IPS-20b (cell line): ENCODE results near the gene SEMA3B.
"Not testable (repeated sequence)": the region's sequence is repeated elsewhere in the genome, so short reads cannot be mapped to it uniquely, and the experiment has no call there.

Experiments
- H3K27ac ChIP-seq: one replicate; pipeline ENCODE4 v1.5.1; 2013; ENCODE audit warnings: low read length
- H3K27me3 ChIP-seq: 2 replicates; pipeline ENCODE4 v1.6.1; 2013; ENCODE audit warnings: mild to moderate bottlenecking, low read length, inconsistent platforms; ENCODE audit not compliant: insufficient read depth
- H3K36me3 ChIP-seq: 2 replicates; pipeline ENCODE4 v1.6.1; 2013; ENCODE audit warnings: low read depth, mild to moderate bottlenecking, inconsistent platforms, low read length, moderate library complexity; ENCODE audit not compliant: insufficient read depth
- H3K4me1 ChIP-seq: 2 replicates; pipeline ENCODE4 v1.6.1; 2013; ENCODE audit warnings: mild to moderate bottlenecking, control low read depth, inconsistent platforms, low read length, moderate library complexity; ENCODE audit not compliant: insufficient read depth
- H3K4me3 ChIP-seq: 2 replicates; pipeline ENCODE4 v1.5.1; 2013; ENCODE audit warnings: mild to moderate bottlenecking, low read length, inconsistent platforms
- H3K9ac ChIP-seq: 2 replicates; pipeline ENCODE4 v1.6.1; 2013; ENCODE audit warnings: low read depth, mild to moderate bottlenecking, inconsistent platforms, low read length, moderate library complexity
- H3K9me3 ChIP-seq: 2 replicates; pipeline ENCODE4 v1.6.1; 2013; ENCODE audit warnings: mild to moderate bottlenecking, low read depth, low read length, inconsistent platforms; ENCODE audit not compliant: insufficient read depth

Gene SEMA3B

GRCh38 chr3:50275996-50276761 is 7.2 kb downstream of the SEMA3B start:
- H3K36me3 ChIP-seq: no peaks in the 10 kb centered on the region

GRCh38 chr3:50276762-50277101 is 7.8 kb downstream of the SEMA3B start:
- H3K4me3 ChIP-seq: no peak overlapping the region
- no peaks in the 10 kb centered on the region for H3K36me3 ChIP-seq
- no peaks in the 10 kb centered on the region for H3K9me3 ChIP-seq
- no peak overlapping the region for H3K9ac ChIP-seq
- H3K4me1 ChIP-seq: no peaks in the 10 kb centered on the region
- no peak overlapping the region for H3K27ac ChIP-seq
- H3K27me3 ChIP-seq: peaks cover 52% of the 10 kb centered on the region

More at GRCh38 chr3:50275996-50276761, 7.2 kb downstream of the SEMA3B start:
- Histone ChIP-seq H3K9me3 (no peaks in the 10 kb centered on the region), H3K4me3 (no peak overlapping the region), H3K4me1 (no peaks in the 10 kb centered on the region), H3K27me3 (peaks cover 52% of the 10 kb centered on the region), H3K27ac (no peak overlapping the region), H3K9ac (no peak overlapping the region)

GRCh38 chr3:50278123-50278879 is 9.4 kb downstream of the SEMA3B start:
- Histone ChIP-seq H3K4me1 (no peaks in the 10 kb centered on the region), H3K9ac (no peak overlapping the region), H3K4me3 (no peak overlapping the region), H3K9me3 (no peaks in the 10 kb centered on the region), H3K27me3 (peaks cover 48% of the 10 kb centered on the region), H3K36me3 (no peaks in the 10 kb centered on the region), H3K27ac (no peak overlapping the region)

GRCh38 chr3:50278880-50279224 is 9.9 kb downstream of the SEMA3B start, which contains the start of gene LSMEM2:
Gene LSMEM2 (plus strand): TSS chr3:50279087. CDS start chr3:50279114, 27 bp downstream.
- Histone ChIP-seq H3K27me3 (peaks cover 42% of the 10 kb centered on the region), H3K36me3 (no peaks in the 10 kb centered on the region), H3K27ac (no peak within 1 kb of the TSS), H3K4me3 (no peak within 1 kb of the TSS), H3K4me1 (no peaks in the 10 kb centered on the region), H3K9me3 (no peaks in the 10 kb centered on the region), H3K9ac (no peak within 1 kb of the TSS)

GRCh38 chr3:50279255-50280016 is 10.5 kb downstream of the SEMA3B start:
- H3K27ac ChIP-seq: no peak overlapping the region
- no peaks in the 10 kb centered on the region for H3K4me1 ChIP-seq
- no peaks in the 10 kb centered on the region for H3K36me3 ChIP-seq
- H3K4me3 ChIP-seq: no peak overlapping the region
- no peaks in the 10 kb centered on the region for H3K9me3 ChIP-seq
- peaks cover 36% of the 10 kb centered on the region for H3K27me3 ChIP-seq
- no peak overlapping the region for H3K9ac ChIP-seq

GRCh38 chr3:50284121-50284520 is 15.2 kb downstream of the SEMA3B start:
- not testable (repeated sequence) for H3K27ac ChIP-seq, H3K9ac ChIP-seq, H3K9me3 ChIP-seq, H3K4me3 ChIP-seq, H3K27me3 ChIP-seq, H3K4me1 ChIP-seq
- H3K36me3 ChIP-seq: peaks cover 27% of the 10 kb centered on the region

- Histone ChIP-seq H3K4me1 (no peaks in the 10 kb centered on the region), H3K9ac (no peak overlapping the region), H3K27ac (no peak overlapping the region), H3K9me3 (no peaks in the 10 kb centered on the region), H3K27me3 (no peaks in the 10 kb centered on the region), H3K4me3 (no peak overlapping the region), H3K36me3 (peaks cover 42% of the 10 kb centered on the region)
These were observed 17.6 kb downstream of the SEMA3B start for GRCh38 chr3:50286322-50287227.

GRCh38 chr3:50287262-50287661 is 18.3 kb downstream of the SEMA3B start:
- H3K27ac ChIP-seq: no peak overlapping the region
- H3K9me3 ChIP-seq: no peaks in the 10 kb centered on the region
- no peaks in the 10 kb centered on the region for H3K27me3 ChIP-seq
- H3K36me3 ChIP-seq: peaks cover 42% of the 10 kb centered on the region
- no peak overlapping the region for H3K9ac ChIP-seq
- H3K4me3 ChIP-seq: no peak overlapping the region
- no peaks in the 10 kb centered on the region for H3K4me1 ChIP-seq

GRCh38 chr3:50288387-50289007 is 19.6 kb downstream of the SEMA3B start:
- Histone ChIP-seq H3K27me3 (no peaks in the 10 kb centered on the region), H3K4me3 (no peak overlapping the region), H3K27ac (no peak overlapping the region), H3K36me3 (peaks cover 42% of the 10 kb centered on the region), H3K4me1 (peaks cover 3% of the 10 kb centered on the region; the same call in 1 of the 2 replicates), H3K9me3 (no peaks in the 10 kb centered on the region), H3K9ac (no peak overlapping the region)

- Histone ChIP-seq H3K4me1 (peaks cover 3% of the 10 kb centered on the region; the same call in 1 of the 2 replicates), H3K4me3 (no peak overlapping the region), H3K27ac (no peak overlapping the region), H3K36me3 (peaks cover 42% of the 10 kb centered on the region), H3K9ac (no peak overlapping the region), H3K9me3 (no peaks in the 10 kb centered on the region), H3K27me3 (no peaks in the 10 kb centered on the region)
These were observed 20.2 kb downstream of the SEMA3B start for GRCh38 chr3:50289130-50289529.
